HG03139 (cell line): ENCODE measurements around the gene BCAS3.

Experiments used
- ATAC-seq: cut with Tn5 transposase; IDR thresholded peaks from one replicate; pipeline ENCODE4 v1.9.1; 2021; ENCODE audit not compliant: unreplicated experiment

The BCAS3 gene

DNA sequence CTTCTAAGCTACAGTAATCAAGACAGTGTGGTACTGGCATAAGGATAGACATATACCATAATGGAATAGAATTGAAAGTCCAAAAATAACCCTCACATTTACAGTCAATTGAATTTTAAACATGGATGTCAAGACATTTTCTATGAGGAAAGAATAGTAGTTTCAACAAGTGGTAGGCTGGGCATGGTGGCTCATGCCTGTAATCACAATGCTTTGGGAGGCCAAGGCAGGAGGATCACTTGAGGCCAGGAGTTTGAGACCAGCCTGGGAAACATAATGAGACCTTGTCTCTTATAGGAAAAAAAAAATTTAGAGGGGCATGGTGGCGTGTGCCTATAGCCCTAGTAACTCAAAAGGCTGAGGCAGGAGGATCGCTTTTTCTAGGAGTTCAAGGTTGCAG is 599.2 kb downstream of the BCAS3 start:
- ATAC-seq: no peak

DNA sequence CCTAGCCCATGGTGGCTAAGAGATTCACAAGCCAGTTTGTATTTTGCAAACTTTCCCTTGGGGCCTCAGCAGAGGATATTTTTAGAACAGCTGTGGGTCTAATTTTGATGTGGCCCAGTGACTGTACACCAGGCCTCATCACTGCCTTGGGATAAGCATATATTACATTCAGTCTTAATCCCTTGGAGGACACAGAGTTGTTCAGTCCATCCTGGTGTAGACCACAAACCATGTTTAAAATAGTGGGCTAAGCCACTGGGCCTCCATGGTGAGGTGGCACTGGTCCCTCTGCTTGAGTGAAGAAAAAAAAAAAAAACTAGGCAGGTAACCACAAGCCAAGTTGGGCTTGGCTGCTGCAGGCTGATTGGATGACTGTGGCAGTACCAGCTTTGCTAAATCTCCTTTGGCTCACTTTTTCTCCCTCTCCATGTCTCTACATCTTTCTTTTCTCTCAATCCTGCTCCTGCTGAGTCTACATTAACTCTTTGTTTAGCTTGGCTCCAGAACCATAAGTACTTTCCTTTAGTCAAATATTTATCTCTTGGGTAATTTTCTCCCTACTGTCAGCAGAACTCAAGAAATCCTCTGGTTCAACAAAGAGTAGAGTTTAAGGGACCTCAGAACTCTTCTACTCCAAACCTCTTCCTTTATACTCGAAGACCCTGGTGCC is 602.0 kb downstream of the BCAS3 start:
- no peak for ATAC-seq

DNA sequence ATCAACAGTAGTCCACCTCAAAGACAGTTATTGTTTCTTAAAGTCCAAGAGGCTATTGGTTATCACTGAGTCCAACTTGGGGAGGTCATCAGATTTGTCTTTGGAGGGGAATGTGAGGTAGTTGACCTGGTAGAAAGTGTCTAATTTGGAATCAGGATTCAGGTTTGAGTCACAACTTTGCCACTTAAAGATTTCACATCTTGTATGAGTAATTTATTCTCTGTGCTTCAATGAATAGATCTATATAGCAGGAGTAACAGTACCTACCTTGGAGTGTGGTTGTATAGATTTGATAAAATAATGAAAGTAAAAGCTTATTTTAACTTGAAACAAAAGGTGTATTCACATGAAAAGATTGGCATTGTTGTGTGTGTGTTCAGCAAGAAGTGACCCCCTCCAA is 602.7 kb downstream of the BCAS3 start:
- ATAC-seq: no peak

DNA sequence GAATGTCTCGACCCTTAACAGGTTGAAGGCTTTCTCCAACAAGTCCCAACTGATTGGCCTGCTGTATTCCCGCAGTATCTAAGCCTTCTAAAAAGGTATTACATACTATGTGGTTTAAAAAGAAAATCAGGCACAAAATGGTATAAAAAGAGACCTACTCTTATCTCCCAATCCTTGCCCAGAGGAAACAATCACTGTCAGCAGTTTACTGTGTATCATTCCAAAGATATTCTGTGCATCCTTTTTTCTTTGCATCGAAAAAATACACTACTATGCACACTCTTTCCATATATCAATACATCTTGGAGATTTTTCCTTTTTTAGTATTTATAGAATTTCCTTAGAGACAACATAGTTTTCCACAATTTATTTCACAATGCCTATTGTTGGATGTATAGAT is 603.2 kb downstream of the BCAS3 start:
- no peak for ATAC-seq

DNA sequence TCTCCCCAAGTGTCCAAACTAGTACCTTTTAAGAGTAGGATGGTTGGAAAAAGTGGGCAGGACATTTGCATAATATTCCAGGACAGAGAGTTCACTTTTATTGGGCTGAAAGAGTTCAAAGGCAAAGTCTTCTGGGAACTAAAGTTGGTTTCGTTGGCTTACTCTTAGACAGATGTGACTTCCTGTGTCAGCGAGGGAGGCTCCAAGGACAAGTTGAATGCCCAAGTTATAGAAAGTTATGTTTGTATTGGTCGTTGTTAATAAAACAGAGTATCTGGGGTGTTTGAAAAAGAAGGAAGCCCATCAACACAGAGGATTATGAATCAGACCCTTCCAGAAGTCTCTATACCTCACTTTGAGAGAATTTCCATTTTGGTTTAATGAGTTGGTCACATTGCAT is 604.7 kb downstream of the BCAS3 start:
- ATAC-seq: no peak

DNA sequence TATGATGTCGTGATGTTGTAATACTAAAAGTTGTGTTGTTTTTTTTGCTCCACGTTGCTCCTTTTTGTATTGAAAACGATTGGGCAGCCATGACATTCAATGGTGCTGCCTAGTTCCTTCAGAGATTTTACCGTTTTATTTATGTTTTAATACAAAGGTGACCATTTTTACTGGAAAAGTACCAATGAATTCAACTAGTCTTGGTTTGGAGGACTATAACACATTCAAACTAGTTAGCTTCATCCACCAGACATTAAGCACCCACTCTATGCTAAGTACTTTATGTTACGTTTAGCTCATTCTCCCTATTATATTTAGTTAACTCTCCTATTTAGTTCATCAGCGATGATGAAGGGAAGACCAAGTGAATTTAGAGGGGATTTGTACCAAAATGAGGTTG is 605.4 kb downstream of the BCAS3 start:
- no peak for ATAC-seq

DNA sequence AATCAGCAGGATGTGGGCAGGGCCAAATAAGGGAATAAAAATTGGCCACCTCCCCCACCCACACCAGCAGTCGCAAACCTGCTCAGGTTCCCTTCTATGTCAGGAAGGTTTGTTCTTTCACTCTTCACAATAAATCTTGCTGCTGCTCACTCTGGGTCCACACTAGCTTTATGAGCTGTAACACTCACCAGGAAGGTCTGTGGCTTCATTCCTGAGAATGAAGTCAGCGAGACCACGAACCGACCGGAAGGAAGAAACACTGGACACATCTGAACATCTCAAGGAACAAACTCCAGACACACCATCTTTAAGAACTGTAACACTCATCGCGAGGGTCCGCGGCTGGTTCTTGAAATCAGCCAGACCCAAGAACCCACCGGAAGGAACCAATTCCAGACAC is 606.5 kb downstream of the BCAS3 start:
- no peak for ATAC-seq

DNA sequence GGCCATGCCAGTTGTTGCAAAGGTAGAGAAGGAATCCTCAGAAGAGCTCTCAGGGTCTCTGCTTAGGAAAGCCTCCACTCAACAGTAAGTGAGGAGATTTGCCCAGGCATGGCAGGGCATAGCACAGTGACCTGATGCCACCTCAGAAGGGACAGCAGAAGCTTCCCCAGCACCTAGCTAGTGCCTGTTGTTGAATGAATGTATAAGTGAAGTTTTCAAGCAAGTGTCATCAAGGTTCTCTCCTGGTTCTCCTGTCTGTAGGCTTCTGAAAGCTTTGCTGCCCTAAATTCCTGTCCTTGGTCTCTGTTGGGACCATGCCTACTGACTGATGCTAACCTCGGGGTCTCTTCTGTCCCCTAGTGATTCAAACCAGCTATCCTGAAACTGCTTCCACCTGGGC is 607.1 kb downstream of the BCAS3 start:
- ATAC-seq: no peak

DNA sequence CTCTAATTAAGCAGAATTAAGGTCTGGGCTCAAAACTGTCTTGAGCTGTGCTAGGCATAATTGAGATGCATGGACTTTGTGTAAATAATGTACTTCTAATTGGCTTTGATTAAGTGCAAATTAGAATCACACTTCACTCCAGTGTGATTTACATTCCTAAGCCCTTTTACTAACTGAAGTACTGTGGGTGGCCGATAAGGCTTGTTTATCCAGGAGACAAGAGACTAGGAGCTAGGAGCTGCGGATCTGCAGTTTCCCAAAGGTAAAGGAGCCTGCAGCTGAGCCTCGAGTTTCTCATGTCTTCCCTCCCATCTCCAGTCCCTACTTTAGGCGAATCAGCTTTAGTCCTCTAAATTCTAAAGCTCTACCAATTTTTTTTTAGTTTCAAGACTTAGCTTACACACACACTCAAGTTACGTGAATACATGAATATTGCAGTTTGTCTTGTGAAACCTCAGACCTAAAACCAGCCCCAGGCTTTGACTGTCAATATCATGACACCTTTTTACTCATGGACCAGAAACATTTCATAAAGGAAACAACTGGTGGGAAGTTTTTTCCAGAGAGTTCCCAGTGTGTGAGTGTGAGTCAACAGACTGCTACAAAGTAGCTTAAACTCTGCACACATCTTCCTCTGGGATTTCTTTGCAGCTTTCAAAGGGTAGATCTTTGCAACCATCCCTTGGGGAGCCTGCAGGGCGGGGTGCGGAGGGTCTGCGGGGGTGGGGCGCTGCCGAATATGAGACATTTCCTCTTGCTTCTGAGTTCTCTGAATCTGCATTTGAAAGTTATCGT is 608.1 kb downstream of the BCAS3 start:
- no peak for ATAC-seq

DNA sequence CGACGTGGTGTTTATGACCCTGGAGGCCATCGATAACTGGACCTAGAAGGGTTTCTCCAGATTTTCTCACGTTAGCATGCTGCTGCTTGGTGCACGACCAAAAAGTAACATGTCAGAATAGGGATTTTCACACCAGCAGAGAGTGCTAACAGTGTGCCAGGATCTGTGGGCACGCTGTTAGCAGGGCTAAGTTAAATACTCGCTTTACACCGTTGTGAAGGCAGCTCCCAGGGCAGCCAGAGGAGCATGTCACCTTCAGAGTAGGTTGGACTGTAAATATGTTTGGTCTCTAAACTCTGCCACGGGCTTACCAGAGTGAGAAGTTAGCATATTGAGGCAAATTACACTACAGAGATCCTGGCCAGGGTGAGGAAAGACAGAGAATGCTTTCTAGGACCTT is 608.8 kb downstream of the BCAS3 start:
- no peak for ATAC-seq

DNA sequence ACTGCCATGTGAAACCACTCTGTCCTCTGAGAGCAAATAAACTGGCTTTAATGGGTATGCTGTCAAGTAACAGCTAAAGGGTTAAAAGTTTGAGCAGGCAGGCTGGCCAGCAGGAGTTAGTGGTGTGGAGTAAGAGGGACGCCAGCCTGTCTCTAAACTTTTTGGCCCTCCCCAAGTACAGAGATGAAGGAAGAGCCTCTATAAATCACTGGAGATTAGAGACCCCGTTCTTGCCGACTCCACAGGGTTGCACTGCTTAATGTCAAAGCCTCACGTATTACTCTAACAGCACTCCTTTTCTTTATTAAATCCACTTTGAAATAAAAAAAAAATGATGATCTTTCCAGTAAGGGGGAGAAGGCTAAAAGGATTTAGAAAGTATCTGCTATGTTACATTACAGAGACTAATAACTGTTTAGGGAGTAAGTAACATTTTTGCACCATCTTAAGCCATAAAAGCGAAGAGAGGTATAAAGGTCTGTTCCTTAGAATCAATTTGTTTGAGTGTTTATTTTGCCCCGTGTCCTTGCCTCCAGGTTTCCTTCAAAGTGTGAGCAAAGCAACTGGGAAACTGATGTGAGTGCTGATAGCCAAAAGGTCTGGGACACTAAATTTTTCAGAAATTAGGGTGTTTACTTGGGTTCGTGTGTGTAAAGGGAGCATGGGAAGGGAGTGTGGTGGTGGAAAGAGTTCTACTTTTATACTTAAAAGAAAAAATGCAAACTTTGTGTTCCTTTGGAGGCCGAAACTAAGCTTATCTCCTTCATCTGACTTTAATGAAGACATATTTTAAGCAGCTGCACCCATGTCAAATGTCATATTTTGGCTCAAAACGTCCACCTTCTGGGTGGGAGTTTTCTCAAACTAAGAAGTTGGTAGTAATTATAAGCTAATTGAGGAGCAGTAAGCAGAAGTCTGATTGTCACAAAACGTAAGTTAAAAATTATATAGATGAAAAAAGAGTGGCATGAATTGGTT is 612.0 kb downstream of the BCAS3 start:
- ATAC-seq: no peak

DNA sequence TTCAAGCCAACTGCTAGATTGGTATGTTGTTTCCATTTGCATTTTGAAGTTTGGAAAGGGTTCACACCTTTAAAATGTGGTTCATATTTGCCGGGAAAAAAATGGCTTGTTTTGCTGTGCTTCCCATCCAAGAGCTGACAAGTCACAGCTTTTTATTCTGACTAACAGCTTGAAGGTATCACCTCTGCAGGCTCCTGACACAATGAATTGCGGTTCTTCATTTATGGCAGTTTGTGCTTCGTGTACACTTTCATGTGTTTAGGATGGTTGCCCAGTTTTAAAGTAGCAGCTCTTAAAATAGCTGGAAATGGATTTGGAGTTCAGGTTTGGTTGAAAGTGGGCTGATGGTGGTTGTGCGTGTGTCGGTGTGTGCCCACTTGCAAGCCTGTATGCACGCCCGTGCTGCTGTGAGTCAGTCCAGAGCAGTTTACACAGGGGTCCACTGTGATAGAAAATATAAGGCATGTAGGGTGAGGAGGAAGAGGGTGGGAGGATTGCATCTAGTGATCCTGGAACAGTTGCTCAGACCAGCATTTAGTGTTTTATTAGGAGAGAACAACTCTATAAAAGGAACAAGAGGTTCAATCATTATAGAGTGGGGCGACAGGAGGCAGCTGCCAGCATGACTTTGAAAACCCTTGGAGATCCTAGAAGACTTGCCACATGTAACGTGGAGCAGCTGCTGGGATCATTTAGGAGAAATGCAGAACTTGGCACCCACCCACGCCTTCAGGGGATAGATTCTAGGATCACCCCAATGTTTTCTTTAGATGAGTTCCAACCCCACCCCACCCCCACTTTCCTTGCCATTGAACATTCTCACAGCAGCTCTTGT is 614.0 kb downstream of the BCAS3 start:
- no peak for ATAC-seq

DNA sequence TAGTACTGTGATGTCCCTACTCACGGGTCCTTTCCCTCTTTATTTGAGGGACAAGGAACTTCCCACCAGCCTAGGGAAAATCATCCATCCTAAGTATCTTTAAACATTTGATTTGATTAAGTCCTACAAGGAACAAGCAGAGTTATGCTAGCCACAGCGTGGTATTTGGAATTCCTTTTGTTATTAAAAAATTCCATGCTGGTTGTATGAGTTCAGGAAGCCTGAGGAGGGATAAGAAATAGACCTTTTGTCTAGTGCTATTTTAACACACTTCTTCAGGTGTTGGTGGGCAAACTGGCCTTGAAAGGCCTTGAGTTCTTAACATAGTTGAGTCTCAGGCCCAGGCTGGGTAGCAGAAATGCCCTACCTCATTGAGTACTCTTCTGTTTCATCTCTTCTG is 616.6 kb downstream of the BCAS3 start:
- ATAC-seq: no peak

DNA sequence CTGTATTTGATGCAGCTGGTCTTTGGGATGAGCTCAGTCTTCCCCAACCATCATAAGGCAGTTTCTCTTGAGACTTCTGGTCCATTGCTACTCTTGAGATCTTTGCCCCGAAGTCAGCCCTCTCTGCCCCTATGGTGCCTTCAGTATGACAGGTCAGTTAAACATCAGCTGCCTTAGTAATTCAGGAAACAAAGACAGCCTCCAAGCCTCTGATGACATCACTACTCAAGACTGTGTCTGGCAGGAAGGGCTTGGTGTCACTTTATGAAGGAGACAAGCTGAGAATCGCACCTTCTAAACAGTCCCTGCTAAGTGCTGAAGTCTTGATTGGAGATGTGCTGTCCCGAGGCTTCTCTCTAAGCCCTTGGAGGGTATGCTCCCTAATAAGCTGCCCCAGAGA is 617.1 kb downstream of the BCAS3 start:
- ATAC-seq: no peak

DNA sequence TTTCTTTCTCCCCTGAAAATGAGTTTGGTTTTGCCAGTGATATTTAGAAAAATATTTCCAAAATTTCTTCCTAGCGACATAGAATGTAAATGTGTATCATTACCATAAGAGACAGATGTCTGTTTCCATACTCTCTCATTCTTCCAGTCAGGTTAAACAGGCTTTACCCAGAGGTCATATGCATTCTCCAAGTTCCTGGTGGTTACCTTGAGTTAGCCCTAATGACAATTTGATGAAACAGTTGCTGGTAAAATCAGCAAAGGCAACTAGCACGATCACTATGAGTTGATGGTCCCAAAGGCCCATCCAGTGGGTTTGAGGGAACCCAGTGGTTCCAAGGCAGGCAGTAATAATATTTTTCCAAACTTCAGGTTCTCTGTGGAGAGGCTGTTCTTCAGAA is 618.4 kb downstream of the BCAS3 start:
- no peak for ATAC-seq

DNA sequence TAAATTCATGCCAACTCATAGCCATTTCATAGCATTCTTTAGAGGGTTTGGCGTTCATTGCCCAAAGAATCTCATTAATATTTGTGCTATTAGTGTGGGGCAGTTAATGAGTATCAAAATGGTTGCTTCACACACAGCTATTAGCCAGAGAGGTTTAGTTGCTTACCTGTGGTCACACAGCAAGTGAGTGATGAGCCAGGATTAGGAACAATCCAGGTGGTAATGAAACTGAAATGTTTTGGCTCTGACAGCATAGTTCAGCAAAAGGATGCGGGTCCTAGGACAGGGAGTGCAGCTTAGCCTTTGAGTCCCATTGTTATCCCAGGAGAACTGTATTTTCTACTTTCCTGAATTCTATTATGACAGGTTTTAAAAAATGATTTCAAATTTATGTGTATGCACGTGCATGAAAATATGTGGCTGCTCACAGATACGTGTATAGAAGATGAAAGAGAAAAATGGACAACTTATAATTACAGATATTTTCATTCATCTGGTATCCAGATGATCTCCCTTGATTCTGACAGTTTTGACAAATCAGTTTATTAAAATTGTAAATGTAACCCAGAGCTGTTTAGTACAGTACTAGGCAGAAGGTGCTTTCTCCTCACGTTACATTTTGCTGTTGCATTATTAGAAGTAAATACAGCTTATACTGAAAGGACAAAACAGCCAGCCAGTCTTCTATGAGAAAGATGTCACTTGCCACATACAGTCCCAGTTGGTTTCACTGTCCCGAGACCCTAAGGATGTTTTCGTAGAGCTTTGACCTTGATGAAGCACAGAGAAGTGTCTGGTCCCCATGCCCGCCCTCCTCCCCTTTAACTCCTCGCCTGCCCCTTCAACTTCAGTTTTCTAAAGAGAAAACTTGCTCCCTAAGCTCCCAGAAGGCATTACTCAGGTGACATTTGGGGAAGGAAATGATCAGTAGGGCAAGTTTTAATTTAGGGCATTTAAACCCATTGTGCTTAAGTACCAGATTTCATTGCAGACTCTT is 622.2 kb downstream of the BCAS3 start:
- ATAC-seq: no peak

DNA sequence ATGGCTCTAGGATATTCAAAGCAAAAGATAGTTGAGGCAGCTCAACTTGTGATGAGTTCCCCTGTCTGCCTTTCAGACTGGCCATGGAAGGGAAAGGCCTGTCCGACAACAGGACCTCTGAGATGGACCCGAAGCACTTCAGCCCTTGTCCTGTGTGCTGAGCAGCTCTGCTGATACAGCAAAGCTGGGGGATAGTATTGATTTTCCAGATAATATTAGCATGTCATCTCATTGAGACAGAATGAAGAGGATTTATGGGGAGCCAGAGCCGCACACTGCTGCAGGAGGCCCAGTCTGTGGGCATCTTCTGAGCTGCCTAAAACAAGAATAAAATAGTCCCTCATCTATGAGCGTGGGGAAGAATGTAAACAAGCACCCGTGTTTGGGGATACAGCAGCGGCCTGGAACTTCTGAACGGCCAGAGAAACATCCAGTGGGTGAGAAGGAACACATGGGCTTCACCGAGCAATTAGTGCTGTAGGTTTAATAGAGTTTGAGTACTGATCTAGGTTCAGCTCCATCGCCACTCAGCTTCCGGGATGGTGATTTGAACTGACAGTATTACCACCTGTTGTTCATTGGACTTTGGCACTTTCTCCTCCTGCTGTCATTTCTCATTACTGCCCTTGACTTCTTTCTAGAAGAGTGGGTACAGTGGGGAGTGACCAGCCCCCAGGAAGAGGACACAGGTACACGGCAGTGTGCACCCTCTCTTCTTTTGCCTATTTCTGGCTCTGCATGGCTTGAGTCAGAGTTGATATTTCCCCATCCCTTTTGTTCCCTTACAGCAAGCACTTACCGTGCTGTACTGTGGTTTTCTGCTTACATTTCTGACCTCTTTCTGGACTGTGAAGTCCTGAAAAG is 625.5 kb downstream of the BCAS3 start:
- ATAC-seq: no peak

DNA sequence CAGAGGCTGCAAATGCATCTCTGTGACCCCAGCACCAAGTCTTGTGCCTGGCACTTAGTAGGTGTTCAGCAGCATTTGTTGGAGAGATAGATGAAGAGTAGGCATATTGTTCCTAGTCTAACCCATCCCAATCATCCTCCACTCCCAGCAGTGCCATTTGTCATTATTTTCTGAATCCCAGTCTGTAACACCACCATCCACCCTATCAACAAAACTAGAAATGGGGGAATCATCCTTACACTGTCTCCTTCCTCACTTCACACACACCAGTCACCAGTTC is 626.1 kb downstream of the BCAS3 start:
- ATAC-seq: no peak

DNA sequence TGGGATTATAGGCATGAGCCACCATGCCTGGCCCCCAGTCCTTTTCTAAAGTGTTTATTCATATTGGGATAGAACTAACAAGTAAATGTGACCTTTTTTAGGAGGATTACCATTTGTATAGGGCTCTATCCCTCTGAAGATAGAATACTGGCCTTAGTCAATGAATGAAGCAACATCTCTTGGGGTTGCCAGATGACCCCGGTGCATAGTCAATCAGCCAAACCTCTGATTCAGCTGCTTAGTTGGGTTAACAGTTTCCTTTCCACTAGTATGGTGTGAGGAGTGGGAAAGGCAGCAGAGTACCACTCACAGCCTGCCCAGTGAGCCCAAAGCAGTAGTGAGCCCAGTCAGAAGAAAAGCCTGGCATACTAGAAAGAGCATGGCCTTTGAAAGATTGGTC is 627.4 kb downstream of the BCAS3 start:
- no peak for ATAC-seq
